NCI-H748 (cell line): Measurements from ENCODE around the gene RNF220.

Source experiments
- DNase-seq: peaks from one replicate; lab custom pipeline; 2025; ENCODE audit not compliant: unreplicated experiment; lab: John Stamatoyannopoulos, UW

The RNF220 gene

DNA sequence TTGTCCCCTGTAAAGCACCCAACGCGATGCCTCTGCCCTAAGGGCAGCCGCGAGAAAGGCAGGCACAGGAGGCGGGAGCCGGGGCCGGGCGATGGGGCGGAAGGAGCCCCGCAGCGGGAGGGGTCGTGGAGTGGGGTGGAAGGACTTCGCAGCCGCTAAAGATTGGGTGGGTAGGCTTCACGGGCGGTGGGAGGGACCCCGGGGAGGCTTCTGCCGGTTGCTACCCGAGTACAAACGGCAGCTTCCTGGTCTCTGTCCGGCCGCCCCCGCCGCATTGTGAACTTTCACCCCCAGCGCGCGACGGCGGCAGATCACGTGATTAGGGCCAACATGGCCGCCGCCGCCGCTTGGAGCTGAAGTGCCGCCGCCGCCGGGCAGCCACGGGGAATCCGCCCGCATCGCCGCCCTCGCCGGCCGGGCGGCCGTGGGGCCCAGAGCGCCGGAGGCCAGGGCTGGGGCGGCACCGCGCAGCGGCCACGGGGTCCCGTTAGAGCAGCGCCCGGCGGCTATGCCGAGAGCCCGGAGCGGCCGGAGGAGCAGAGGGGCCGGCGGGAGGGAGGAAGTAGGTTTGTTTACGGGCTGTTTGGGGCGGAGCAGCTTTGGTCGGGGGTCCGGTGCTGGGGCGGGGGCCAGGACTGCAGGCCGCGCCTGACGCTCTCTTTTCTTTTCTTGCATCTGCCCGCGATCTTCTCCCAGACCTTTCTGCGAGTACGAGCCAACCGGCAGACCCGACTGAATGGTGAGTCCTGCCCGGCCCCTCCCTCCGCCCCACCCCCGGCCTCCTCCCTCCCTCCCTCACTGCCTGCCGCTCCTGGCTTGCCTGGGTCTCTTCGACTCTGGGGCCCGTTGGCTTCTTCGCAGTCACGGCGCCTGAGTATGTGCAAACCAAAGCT, 226.8 kb downstream of the RNF220 start:
- DNase-seq, result peak; percentile 89

DNA sequence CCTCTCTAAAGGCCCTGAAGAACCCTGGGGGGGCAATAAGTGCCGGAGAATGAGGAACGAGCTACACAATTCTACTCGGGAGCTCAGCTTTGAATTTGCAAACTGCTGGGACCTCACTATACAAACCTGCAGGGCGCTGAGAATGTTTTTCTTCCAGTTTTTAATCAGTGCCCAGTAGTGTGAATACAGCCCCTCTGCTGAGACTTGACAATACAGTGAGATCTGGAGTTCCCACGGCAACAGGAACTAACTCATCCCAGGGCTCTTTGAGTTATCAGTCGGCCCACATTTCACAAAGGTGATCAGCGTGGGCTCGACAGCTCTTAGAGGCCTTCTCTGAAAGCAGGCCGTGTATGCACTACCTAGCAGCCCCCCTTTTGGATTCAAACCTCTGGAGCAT, 227.5 kb downstream of the RNF220 start:
- peak; percentile 36 for DNase-seq

DNA sequence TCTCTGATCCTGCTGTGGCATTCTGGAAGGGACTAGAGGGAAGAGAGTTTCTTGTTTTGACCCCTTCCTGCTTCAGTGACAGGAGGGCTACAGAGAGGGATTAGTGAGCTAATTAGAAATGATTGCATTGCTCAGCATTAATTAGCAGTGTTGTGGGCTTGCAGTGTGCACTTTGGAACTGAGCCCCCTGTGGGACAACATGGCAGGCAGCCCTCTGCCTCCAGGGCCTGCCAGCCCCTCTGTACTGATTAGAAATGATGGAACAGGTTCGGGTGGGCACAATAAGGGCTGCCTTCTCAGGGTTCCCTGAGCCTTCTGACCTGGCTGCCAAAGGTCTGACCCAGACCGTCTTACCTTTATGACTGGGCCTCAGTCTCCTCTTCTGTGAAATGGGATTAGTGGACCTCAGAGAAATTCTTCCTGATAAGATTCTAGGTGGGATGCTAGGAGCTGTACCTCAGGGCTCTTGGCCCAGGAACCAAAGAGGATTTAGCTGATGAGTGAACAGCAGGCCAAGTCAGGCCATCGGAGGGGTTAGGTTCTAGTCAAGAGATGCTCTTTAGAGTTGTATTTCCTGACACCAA, 229.6 kb downstream of the RNF220 start:
- DNase-seq, result no peak

DNA sequence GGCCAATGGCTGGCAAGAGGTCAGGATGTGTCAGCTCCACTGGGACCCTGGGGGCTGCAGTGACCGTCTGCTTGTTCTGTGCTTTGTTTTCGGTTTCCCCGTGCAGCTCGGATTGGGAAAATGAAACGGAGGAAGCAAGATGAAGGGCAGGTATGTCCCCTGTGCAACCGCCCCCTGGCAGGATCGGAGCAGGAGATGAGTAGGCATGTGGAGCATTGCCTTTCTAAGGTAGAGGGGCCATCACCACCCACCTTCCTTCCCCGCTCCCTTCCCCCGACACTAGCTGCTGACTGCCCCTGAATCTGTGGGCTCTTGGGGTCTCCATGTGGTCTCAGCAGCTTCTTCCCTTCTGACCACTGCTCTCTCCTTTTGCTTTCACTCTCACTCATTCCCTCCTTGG, 230.4 kb downstream of the RNF220 start:
- DNase-seq, result no peak

DNA sequence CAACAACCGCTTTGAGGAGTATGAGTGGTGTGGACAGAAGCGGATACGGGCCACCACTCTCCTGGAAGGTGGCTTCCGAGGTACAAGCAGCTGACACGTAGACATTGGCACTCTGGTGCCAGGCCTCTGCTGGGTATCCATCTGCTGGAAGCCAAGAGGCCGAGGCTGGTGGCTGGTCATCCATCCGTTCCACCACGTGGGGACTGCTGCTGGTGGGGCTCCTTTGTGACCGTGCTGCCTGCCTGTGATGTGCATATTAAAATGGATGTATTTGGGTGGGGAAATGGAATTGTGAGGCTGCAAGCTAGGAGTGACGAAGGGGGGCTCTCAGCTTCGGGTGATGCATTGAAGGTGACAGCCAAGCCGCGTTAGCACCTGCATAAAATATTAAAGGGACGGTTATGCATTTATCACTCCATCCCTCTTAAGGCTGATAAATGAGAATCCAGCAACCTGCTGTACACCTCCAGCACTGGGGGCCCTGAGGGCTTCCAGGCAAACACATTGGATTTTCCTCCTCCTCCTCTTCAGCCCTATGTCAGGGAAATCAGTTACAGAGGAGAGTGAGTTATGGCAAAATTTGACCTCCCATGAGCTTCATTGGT, 231.1 kb downstream of the RNF220 start:
- DNase-seq, result no peak

DNA sequence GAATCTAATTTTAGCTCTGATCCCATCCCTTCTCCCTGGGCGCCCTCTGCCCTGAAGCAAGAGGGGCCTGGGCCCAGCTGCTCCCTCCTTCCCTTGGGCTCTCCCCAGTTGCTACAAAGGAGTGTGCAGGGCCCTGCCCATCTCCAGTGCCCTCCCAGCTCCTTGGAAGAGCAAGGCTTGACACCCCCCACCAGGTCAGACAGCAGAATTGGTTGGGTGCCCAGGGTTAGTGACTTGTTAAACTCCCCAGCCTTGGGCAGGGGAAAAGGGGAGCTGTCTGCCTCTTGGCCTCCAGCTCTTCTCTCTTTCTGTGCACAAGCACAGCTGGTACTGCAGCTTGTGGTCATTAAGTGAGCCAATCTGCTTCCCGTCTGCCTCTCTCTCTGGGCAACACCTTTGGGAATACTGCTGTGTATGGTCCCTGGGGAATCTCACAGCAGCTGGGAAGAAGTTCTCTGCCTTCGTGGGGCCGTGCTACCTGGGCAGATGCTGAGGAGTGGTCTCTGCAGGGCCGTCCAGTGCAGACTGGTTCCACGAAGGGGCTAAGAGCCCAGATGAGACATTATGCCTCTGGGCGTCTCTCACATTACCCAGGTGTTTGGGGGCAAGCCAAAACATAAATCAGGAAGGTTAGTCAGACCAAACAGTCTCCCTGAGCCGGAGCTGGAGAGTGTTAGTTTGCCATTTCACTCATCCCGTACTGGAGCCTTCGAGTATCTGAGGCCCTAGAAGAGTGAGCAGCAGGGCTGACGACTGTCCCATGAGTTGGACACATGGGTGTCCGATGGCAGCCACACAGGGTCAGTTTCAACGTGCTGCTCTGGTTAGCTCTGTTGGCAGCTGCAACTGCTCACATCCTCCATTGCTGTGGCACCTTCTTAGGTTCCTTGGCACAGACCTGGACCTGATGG, 231.9 kb downstream of the RNF220 start:
- no peak for DNase-seq

DNA sequence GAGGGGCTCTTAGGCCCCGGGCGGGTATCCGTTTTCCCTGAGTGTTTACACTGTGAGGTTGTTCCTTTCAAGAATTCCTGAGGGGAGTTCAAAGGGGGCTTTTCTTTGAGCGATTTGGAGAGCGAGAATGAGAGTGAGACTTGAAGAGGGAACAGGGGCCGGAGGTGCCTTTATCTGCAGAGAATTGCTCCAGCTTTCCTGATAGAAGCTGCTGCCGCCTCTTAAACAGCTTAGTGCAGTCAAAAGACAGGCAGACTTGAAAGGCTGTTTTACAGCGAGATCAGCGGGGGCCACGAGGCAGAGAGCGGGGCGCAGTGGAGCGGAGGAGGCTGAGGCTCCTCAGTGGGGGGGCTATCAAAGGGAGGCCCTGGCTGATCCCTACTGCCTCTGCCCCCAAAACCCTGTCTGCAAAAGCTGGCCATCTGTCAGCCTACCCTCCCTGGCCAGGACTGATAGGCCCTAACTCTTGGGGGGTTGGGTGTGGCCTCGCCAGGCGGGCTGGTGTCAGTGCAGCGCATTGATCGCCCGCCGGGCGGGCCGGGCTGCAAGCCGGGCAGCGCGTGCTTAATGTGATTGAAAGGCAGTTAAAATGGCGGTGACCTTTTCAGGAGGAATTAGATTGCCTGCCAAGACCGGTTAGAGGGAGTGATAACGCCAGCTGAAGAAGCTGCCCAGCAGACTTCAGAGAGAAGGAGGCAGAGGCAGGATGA, 232.8 kb downstream of the RNF220 start:
- no peak for DNase-seq

DNA sequence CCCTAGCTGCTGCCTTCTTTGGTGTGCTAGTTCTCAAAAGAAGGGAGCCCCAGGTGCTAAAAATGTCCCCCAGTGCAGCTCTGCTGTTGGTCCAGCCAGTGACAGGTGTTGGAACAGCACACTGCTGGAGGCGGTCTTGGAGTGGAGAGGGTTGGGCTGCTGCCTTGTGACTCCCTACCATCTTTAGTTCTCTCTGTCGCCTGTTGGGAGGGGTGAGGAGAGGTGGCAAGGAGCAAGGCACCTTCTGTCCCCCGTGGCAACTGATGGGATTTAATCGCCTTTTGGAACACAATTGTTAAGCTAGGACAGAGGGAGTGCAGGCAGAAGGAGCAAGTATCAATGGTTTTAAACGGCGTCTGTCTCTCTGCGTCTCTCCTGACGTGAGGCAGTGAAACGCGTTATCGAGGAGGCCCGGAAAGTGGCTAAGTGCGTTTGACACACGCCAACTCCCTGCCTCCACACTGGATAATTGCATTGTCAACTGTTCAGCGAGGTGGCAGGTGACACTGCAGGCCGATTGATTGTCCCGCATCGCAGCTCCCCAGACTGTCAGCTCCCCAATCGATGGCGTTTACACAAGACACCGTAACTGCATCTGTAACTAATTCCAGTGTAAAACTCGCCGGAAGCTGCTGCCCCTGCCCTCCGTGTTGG, 235.3 kb downstream of the RNF220 start:
- peak; percentile 37 for DNase-seq

DNA sequence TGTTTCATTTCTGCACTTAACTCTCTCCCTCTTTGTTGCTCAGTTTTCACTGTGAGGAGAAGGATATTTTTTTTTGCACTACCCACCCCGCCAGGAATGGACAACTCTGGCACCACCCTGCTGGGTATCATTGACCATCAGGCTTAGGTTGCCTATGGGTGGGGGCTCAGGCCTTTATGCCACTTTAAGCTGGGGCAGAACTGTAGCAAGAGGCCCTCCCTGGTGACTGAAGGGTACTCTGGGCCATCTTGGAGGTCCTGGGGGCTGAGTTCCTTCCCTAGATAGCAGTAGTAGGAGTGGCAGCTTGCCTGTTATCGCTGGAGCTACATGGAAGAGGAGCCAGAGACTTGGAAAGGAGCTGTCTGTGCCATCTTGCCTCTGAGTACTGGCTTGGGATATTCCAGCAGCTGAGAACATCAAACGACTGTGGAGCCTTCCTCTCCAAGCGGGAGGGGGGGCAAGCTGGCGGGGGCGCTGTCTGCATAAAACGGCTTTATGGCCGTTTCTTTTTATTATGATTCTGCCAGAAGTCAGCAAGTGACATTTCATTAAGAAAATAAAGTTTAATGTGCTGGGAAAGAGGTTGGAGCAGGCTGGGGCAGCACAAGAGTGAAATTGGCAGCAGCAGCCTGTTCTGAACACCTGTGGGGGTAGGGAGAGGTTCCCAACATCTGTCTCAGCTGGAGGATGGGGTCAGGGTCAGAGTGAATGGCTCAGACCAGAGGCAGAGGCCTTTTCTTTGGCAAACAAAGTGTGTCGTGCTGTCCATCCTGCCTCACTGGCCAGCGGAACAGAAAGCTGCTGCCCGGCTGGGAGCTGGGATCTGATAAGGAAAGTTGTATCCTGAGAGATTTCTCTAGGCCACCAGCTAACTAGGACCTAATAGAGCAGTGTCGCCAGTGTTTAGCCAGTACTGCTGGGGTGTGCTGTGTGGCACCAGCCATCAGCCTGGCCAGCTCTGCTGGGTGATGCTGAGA, 236.4 kb downstream of the RNF220 start:
- DNase-seq, result no peak

DNA sequence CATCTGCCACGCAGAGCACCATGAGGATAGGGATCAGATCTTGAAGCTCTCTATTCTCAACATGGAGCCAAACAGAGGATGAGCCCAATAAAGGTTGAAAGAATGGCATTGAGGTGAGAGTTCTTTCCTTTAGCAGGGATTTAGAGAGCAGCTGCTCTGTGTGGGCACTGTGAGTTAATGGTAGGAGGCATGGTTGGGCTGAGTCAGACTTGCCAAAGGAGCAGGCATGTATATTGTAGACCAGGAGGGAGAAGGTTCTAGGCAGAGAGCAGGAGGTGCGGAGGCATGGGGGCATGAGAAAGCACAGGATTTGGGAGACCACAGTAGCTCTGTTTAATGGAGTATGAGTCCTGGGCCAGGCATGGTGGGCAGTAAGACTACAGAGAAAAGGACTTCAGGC, 237.2 kb downstream of the RNF220 start:
- DNase-seq, result no peak

DNA sequence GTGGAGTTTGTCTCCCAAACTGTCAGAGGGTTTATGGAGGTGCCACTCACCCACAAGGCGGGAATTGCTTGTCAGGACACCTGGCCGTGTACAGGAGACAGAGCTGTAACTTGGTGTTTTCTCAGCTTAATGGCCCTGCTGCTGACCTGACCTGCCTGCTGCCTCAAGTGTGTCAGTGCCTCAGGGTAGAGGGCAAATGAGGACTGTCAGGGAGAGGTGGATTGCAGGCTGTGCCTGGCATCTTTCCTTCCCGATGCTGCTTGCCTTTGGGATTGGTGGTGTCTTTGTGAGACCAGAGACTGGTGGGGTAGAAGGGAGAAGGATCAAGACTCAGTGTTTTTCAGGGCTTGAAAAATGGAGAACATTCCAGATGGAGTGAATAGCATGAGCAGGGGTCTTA, 237.9 kb downstream of the RNF220 start:
- no peak for DNase-seq

DNA sequence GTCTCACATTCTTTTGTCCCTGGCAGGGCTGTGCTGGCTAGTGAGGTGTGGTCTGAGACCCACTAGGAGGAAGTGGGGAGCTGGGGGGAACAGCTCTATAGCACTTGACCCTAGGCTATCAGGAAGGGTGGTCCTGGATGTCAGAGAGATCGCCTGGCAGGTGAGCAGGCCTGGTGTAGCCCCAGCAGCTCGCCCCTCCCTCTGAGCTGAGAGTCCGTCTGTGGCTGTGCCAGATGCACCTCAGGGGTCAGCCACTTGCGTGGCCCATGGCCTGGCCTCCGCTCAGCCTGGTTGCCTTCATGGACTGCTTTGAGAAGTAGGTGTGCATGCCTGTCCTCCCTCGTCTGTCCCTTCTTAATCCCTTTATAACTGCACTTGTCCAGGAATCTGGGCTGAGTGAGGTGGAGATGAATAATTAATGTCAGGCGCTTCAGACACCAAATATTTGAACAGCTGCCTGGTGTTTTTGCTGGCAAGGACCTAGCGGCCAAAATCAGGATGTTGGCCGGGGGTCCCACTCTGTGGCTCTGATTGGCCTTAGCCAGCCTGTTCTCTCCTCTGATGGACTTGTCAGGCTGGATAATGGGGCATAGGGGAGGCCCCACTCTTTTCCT, 238.8 kb downstream of the RNF220 start:
- peak; percentile 83 for DNase-seq

DNA sequence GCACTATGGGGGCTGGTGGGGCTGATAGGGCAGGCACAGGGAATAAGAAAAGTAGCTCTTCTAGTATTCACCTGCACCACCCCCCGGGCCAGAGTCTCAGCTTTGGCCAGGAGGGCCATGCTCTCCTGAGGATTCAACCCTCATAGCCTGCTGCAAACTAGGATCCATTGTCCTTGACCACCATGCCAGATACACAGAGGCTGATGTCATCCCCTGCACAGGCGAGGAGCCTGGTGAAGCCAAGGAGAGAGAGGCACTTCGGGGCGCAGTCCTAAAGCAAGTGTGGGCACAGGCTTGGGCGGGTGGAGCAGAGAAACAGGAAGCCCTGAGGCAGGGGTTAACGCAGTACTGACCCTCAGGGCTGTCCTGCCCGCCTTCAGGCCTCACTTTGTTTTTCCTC, 239.8 kb downstream of the RNF220 start:
- no peak for DNase-seq

DNA sequence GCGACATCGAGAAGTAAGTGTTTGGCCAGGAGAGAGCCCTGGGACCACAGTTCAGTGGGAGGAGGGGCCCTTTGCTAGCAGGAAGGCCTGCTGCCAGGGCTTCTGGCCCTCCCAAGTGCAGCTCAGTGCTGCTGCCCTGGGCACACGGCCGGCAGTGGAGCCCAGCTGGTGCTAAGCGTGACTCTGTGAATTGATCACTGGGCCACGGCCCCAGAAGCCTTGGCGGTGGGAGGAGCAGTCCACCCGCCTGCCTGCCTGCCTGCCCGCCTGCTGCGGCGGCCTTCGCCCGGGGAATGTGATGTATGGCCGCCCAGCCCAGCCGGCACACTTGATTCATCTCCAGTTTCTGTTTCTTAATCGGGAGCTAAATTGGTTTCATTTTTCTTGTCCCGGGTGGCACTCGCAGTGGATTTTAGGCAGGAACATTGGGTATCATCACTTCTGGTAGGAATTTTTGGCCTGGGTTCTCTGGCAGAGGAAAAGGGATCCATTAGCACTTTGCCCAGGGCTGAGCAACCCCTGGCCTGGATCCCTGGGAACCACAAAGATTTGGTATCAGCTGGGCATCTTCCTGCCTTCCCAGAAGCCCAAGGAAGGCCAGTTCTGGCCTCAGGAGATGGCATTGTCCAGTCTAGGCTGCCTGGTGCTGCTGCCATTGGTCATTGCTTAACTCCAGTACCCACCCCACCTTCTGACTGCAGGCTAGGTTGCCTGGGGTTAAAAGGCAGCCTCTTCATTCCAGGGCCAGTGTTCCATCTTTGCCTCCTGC, 240.6 kb downstream of the RNF220 start:
- no peak for DNase-seq

DNA sequence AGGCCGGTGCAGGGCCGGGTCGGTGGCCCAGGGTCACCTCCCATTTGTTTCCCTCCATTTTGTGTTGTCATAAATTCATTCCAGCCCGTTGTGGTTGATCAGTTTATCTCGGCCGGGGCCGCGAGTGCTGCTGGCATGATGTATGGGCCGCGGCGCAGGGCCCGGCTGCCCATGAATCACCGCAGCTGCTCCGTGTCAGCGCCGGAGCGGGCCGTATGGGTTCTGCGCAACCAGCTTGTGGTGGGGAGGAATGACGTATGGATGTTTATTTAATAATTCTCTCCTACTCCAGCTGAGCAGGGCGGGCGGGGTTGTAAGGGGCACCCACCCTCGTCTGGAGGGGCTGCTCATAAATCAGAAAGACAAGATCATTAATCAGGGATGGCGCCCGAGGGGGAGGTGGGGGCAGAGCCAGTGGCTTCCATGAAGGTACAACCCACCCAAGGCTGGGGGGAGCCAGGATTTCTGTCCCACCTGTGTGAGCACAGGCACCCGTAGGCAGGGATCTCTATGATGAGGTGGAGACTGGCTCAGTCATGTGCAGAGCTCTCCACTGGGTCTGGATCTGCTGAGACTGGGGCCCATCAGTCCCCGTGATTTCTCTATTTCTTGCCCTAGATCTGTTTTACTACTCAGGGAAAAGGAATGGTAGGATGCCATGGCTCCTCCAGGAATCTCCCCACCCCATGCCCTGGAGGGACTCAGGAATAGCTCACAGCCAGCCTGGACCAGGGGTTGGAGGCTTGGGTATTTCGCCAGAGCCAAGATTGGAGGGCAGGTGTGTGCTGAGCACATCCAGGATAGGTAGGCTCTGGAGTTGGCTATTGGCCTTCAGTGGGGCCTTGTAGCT, 241.4 kb downstream of the RNF220 start:
- no peak for DNase-seq

DNA sequence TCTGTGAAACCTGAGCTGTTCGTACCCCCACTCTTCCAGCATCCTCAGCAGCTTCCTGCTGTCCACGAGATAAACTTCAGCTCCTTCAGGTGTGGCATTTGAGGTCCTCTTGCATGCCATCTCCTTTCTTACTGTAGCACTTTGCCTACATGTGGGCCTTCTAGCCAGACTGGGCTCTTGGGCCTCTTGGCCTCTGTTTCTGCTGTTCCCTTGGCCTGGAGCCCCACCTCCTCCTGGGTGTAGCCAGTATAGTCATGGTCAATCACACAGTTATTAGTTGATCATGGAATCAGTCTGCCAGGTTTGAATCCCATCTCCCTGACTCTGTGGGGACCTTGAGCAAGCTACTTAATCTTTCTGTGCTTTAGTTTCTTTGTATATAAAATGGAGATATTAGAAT, 242.8 kb downstream of the RNF220 start:
- DNase-seq, result no peak
